Measurements from ENCODE around the gene MTIF2.
"Not testable (repeated sequence)": the region's sequence is repeated elsewhere in the genome, so short reads cannot be mapped to it uniquely, and the experiment has no call there.

The MTIF2 gene

GRCh38 chr2:55191888-55192287 lies 77.1 kb downstream of the MTIF2 start:
- not testable (repeated sequence) for DNase-seq

- DNase-seq: not testable (repeated sequence)
These were observed 82.2 kb downstream of the MTIF2 start for GRCh38 chr2:55186837-55187236.

Data from KG1 (cell line).